Measurements from ENCODE around the gene FMO1.
"Not testable (repeated sequence)": the region's sequence is repeated elsewhere in the genome, so short reads cannot be mapped to it uniquely, and the experiment has no call there.

FMO1 gene

GRCh38 chr1:171280599-171280998, 32.3 kb downstream of the FMO1 start:
- no peak for DNase-seq (ENCODE audit: low read depth in 2 of 2)

- no peak for DNase-seq (ENCODE audit: low read depth in 2 of 2)
Measured at GRCh38 chr1:171286032-171286705, 37.9 kb downstream of the FMO1 start.

GRCh38 chr1:171290621-171291020, 42.3 kb downstream of the FMO1 start:
- DNase-seq (ENCODE audit: low read depth in 2 of 2), result no peak

GRCh38 chr1:171292799-171293198, 44.5 kb downstream of the FMO1 start:
- no peak for DNase-seq (ENCODE audit: low read depth in 2 of 2)

DNA sequence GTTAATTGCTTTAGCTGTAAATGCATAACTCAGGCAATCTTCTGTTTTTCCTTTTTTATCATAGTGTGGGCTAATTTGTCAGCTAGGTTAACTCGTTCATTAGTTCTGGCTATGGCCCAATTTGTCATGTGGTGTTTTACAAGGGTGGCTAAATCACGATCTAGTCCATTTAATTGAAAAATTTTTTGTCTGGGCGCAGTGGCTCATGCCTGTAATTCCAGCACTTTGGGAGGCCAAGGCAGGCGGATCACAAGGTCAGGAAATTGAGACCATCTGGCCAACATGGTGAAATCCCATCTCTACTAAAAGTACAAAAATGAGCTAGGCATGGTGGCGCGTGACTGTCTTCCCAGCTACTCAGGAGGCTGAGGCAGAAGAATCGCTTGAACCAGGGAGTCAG, 47.1 kb downstream of the FMO1 start:
- not testable (repeated sequence) for DNase-seq (ENCODE audit: low read depth in 2 of 2)

DNA sequence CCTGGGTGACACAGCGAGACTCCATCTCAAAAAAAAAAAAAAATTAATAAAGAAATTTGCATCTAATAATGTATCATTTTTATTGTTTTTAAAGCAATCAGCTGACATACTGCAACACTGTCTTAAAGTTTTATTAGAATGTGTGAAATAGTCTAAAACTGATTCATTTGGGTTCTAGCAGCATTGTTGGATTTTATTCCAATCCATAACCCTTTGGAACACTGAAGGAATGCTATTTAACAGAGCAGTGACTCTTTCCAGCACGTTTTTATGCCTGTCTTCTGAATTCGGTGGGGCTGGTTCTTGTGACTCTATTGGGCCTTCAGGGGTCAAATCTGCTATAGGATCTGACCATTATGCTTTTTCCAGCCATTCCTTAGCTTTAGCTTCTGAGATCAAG, 47.5 kb downstream of the FMO1 start:
- no peak for DNase-seq (ENCODE audit: low read depth in 2 of 2)

- no peak for DNase-seq (ENCODE audit: low read depth in 2 of 2)
Measured at GRCh38 chr1:171296897-171297296, 48.6 kb downstream of the FMO1 start.

GRCh38 chr1:171298696-171299095, 50.4 kb downstream of the FMO1 start:
- no peak for DNase-seq (ENCODE audit: low read depth in 2 of 2)

DNA sequence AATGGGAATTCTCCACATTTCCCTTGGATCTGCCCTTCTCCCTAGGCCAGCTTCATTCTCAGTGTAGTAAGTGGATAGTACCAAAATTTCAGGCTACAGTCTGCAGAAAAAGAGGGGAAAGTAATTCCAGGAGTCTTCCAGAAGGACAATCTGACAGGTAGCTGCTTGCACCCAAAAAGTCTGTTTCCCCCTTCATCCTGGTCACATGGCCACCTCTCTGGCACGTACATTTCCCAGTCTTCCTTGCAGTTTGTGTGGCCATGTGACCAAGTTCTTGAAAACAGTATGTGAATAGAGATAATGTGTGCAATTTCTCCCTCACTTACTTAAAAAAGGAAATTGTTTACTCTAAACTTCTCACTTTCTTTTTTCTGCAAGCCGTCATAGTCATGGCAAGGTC, 51.0 kb downstream of the FMO1 start:
- DNase-seq (ENCODE audit: low read depth in 2 of 2), result no peak

DNA sequence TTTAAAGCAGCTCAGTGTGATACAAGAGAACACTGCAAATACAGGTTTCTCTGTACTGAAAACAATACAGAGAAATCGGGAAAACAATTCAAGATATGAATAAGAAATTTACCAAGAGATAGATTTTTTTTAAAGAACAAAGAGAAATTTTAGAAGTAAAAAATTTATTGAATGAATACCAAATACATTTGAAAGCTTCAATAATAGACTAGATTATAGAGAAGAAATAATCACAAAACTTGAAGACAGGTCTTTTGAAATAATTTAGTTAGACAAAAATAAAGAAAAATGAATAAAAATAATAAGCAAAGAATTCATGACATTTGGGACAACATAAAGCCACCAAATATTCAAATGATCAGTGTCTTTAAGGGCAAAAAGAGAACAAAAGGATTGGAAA, 52.1 kb downstream of the FMO1 start:
- no peak for DNase-seq (ENCODE audit: low read depth in 2 of 2)

DNA sequence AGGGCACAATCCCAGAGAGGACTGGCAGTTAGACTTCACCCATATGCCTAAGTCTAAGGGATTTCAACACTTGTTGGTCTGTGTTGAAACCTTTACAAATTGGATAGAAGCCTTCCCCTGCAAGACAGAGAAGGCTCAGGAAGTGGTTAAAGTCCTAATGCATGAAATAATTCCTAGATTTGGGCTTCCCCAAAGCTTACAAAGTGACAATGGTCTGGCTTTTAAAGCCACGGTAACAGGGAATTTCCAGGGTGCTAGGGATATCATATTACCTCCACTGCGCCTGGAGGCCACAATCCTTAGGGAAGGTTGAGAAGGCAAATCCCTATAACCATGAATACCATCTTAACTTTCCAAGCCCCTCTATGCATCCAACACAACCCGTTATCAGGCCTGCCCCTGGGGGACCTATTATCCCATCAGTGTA, 62.4 kb downstream of the FMO1 start:
- DNase-seq (ENCODE audit: low read depth in 2 of 2), result no peak

- DNase-seq (ENCODE audit: low read depth in 2 of 2), result no peak
Measured at GRCh38 chr1:171311771-171312558, 63.7 kb downstream of the FMO1 start.

GRCh38 chr1:171313319-171313834, 65.1 kb downstream of the FMO1 start:
- DNase-seq (ENCODE audit: low read depth in 2 of 2), result no peak

DNA sequence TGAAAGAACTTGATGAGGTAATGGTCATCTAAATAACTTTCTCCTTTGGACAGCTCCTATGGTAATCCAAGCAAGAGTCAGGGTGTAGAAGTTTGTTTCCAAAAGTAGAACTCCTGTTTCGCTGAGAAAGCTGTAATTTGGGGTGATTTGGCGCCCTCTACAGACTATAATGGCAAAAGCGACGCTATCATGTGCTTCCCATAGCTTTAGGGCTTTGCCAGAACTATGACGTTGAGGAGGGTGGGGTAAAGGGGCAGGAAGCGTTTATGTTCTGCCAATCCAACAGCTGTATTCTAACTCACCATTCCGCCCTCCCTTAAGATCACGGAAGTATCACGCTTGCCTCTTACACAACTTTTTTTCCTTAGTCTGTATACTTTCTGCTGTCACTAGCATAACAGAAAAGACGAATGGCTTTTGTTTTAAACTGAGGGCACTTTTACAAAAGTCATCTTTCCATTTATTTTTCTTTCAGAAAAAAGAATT, 65.6 kb downstream of the FMO1 start, which contains the start of gene FMO4:
Gene FMO4, plus strand, starts transcription at position 349 of the 486 bp plus-strand sequence. CDS start 5,643 bp downstream, outside the sequence.
- peak; percentile 60 to 66 for DNase-seq (ENCODE audit: low read depth in 2 of 2)

DNA sequence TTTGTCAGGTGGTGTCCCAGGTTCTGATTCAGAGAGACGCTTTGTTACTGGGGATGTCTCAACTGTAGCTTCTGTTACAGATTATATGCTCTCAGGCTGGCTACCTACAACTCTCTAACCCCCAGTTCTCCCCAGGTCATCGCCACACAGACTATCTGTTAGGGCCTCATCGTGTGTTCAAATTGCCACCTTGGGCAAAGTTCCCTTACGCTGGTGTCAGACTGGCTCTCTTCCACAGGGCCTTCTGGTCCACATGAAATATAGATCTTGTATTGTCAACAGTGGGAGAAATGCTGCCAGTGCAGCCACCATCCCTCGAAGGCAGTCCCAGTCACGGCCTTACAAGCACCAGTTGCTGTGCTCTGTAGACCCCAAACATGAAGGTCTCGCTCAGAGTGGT, 81.0 kb downstream of the FMO1 start:
- no peak for DNase-seq (ENCODE audit: low read depth in 2 of 2)

DNA sequence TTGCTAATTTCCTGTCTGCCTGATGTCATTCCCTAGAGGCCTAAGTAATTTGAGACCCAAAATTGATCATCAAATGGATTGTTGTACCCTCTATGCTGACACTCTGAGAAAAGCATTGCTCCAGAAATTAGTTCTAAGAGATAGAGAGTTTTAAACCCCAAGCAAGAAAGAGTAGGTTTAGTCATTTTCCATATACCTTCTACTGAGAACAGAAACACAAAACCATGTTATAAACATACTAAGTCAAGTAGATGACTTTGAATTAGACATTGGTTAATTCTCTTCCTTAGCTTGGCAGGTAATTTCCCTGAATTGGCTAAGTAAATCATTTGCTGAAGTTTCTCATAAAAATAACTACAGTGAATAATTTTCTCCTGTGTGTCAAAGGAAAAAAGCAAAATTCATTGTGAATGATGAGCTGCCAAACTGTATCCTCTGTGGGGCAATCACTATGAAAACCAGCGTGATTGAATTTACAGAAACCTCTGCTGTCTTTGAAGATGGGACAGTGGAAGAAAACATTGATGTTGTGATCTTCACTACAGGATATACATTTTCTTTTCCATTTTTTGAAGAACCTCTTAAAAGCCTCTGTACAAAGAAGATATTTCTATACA, 85.8 kb downstream of the FMO1 start:
- DNase-seq (ENCODE audit: low read depth in 2 of 2), result no peak
